H9 (cell line): ENCODE results near the gene LFNG. TPM values are rescaled to one million over a fixed set of nuclear protein-coding genes. Genes with fewer than 3 reads are reported as not detected.

Source experiments
- DNase-seq: peaks from one replicate; pipeline ENCODE4 v3.0.0-alpha.2; 2017
- H2AFZ ChIP-seq: one replicate; pipeline ENCODE4 v1.6.1; 2013; ENCODE audit warnings: mild to moderate bottlenecking, low read length, control low read depth, moderate library complexity
- H2AK5ac ChIP-seq: 2 replicates; pipeline ENCODE4 v1.6.1; 2013; ENCODE audit warnings: low read length, control low read depth, mixed read lengths; ENCODE audit not compliant: insufficient read length
- H2BK120ac ChIP-seq: one replicate; pipeline ENCODE4 v1.6.1; 2013; ENCODE audit warnings: low read depth, mild to moderate bottlenecking, low read length, control low read depth, inconsistent platforms; ENCODE audit not compliant: poor library complexity, severe bottlenecking
- H2BK12ac ChIP-seq: 2 replicates; pipeline ENCODE4 v1.6.1; 2013; ENCODE audit warnings: low read length, control low read depth, mixed read lengths, low read depth; ENCODE audit not compliant: insufficient read length
- H2BK15ac ChIP-seq: 2 replicates; pipeline ENCODE4 v1.6.1; 2013; ENCODE audit warnings: low read depth, low read length, control low read depth
- H2BK20ac ChIP-seq: one replicate; pipeline ENCODE4 v1.6.1; 2013; ENCODE audit warnings: low read depth, mild to moderate bottlenecking, low read length, control low read depth, inconsistent platforms; ENCODE audit not compliant: poor library complexity, severe bottlenecking
- H2BK5ac ChIP-seq: 2 replicates; pipeline ENCODE4 v1.6.1; 2013; ENCODE audit warnings: low read length, control low read depth, mixed read lengths; ENCODE audit not compliant: insufficient read length
- H3K14ac ChIP-seq: 2 replicates; pipeline ENCODE4 v1.6.1; 2013; ENCODE audit warnings: low read length, control low read depth; ENCODE audit not compliant: insufficient read depth
- H3K18ac ChIP-seq: 2 replicates; pipeline ENCODE4 v1.6.1; 2013; ENCODE audit warnings: low read depth, mild to moderate bottlenecking, mixed read lengths, low read length, control low read depth; ENCODE audit not compliant: insufficient read length
- H3K23ac ChIP-seq: 2 replicates; pipeline ENCODE4 v1.6.1; 2013; ENCODE audit warnings: low read length, control low read depth, mixed read lengths, low read depth; ENCODE audit not compliant: insufficient read length
- H3K23me2 ChIP-seq: 2 replicates; pipeline ENCODE4 v1.6.1; 2013; ENCODE audit warnings: low read depth, mild to moderate bottlenecking, mixed read lengths, low read length, control low read depth; ENCODE audit not compliant: insufficient read length, poor library complexity, severe bottlenecking
- H3K27ac ChIP-seq: 2 replicates; pipeline ENCODE4 v1.5.1; 2013; ENCODE audit warnings: low read length, control low read depth, mixed read lengths, low read depth; ENCODE audit not compliant: insufficient read length
- H3K27me3 ChIP-seq: 2 replicates; pipeline ENCODE4 v1.6.1; 2013; ENCODE audit warnings: low read length, control low read depth, inconsistent platforms; ENCODE audit not compliant: insufficient read depth
- H3K4ac ChIP-seq: 2 replicates; pipeline ENCODE4 v1.6.1; 2013; ENCODE audit warnings: low read depth, mild to moderate bottlenecking, control low read depth, inconsistent platforms, low read length, moderate library complexity
- H3K4me1 ChIP-seq: 2 replicates; pipeline ENCODE4 v1.6.1; 2013; ENCODE audit warnings: low read length, control low read depth, inconsistent platforms; ENCODE audit not compliant: insufficient read depth
- H3K4me2 ChIP-seq: 2 replicates; pipeline ENCODE4 v1.6.1; 2013; ENCODE audit warnings: low read length, control low read depth, mixed read lengths; ENCODE audit not compliant: insufficient read length, insufficient read depth
- H3K56ac ChIP-seq: 2 replicates; pipeline ENCODE4 v1.6.1; 2013; ENCODE audit warnings: low read depth, mild to moderate bottlenecking, mixed read lengths, low read length, control low read depth; ENCODE audit not compliant: insufficient read length
- H3K79me1 ChIP-seq: 2 replicates; pipeline ENCODE4 v1.6.1; 2013; ENCODE audit warnings: low read depth, mild to moderate bottlenecking, moderate library complexity, low read length, control low read depth, inconsistent platforms; ENCODE audit not compliant: insufficient read depth, poor library complexity, severe bottlenecking
- H3K79me2 ChIP-seq: 2 replicates; pipeline ENCODE4 v1.6.1; 2013; ENCODE audit warnings: low read length, control low read depth, inconsistent platforms; ENCODE audit not compliant: insufficient read depth
- H3K9ac ChIP-seq: 2 replicates; pipeline ENCODE4 v1.6.1; 2013; ENCODE audit warnings: low read length, control low read depth, mixed read lengths; ENCODE audit not compliant: insufficient read length; ENCODE audit errors: extremely low read depth
- H3K9me3 ChIP-seq: one replicate; pipeline ENCODE4 v1.6.1; 2013; ENCODE audit warnings: low read depth, low read length, inconsistent platforms; ENCODE audit not compliant: control insufficient read depth
- H3T11ph ChIP-seq: one replicate; pipeline ENCODE4 v1.6.1; 2013; ENCODE audit warnings: mild to moderate bottlenecking, low read length, control low read depth, inconsistent platforms
- H4K20me1 ChIP-seq: one replicate; pipeline ENCODE4 v1.6.1; 2013; ENCODE audit not compliant: control insufficient read depth, insufficient read length, insufficient read depth
- H4K5ac ChIP-seq: 2 replicates; pipeline ENCODE4 v1.6.1; 2013; ENCODE audit warnings: low read depth, mild to moderate bottlenecking, mixed read lengths, low read length, control low read depth; ENCODE audit not compliant: insufficient read length
- H4K8ac ChIP-seq: replicated peaks from 2 replicates; pipeline ENCODE4 v1.6.1; 2013; ENCODE audit warnings: low read length, control low read depth, mixed read lengths, low read depth; ENCODE audit not compliant: insufficient read length
- H4K91ac ChIP-seq: 2 replicates; pipeline ENCODE4 v1.6.1; 2013; ENCODE audit warnings: low read depth, mild to moderate bottlenecking, moderate library complexity, mixed read lengths, low read length, control low read depth; ENCODE audit not compliant: insufficient read length
- H3K27ac Mint-ChIP-seq, 3 experiments: 2 replicates in 2 of 3; 3 replicates in 1 of 3; pipeline ENCODE4 v1.8.0; 2020 to 2021; ENCODE audit warnings: mixed read lengths in 3 of 3, mild to moderate bottlenecking in 1 of 3, moderate library complexity in 1 of 3
- H3K27me3 Mint-ChIP-seq: 2 replicates; pipeline ENCODE4 v1.8.0; 2021; ENCODE audit warnings: low read depth, mild to moderate bottlenecking, moderate library complexity, mixed read lengths
- H3K36me3 Mint-ChIP-seq, 3 experiments: 2 replicates in 2 of 3; 3 replicates in 1 of 3; pipeline ENCODE4 v1.8.0; 2020 to 2021; ENCODE audit warnings: low read depth in 3 of 3, mixed read lengths in 3 of 3; ENCODE audit not compliant: insufficient read depth in 1 of 3
- H3K4me1 Mint-ChIP-seq, 2 experiments: 2 replicates each; pipeline ENCODE4 v1.8.0; 2020; ENCODE audit warnings: mixed read lengths in 2 of 2
- H3K4me3 Mint-ChIP-seq, 2 experiments: 2 replicates in 1 of 2; 3 replicates in 1 of 2; pipeline ENCODE4 v1.8.0; 2020 to 2021; ENCODE audit warnings: mild to moderate bottlenecking in 2 of 2, mixed read lengths in 2 of 2, moderate library complexity in 1 of 2
- H3K9me3 Mint-ChIP-seq, 2 experiments: 2 replicates in 1 of 2; 3 replicates in 1 of 2; pipeline ENCODE4 v1.8.0; 2020; ENCODE audit warnings: mild to moderate bottlenecking in 2 of 2, mixed read lengths in 2 of 2, moderate library complexity in 1 of 2
- CTCF ChIP-seq: fragments of 200-600 bp; sonication (generic); conservative IDR thresholded peaks from 3 replicates; pipeline ENCODE4 v1.8.0; 2021; ENCODE audit warnings: antibody characterized with exemption, mild to moderate bottlenecking
- WGBS: extraction: QIAGEN DNeasy Blood & Tissue Kit; methylation state at CpG from one replicate; pipeline ENCODE4 v1.1.7; 2013; ENCODE audit warnings: missing lambda C conversion rate, low lambda C conversion rate, mixed read lengths; ENCODE audit not compliant: insufficient read length; ENCODE audit errors: extremely low coverage; 5-methylcytosine and 5-hydroxymethylcytosine counted together
- total RNA-seq: library from RNA; stranded (reverse); gene quantifications from 2 replicates; pipeline ENCODE4 v1.2.1, GENCODE V29; 2021

The LFNG gene
- total RNA-seq, 1 experiment from 2014 or later = 52.9 TPM

DNA sequence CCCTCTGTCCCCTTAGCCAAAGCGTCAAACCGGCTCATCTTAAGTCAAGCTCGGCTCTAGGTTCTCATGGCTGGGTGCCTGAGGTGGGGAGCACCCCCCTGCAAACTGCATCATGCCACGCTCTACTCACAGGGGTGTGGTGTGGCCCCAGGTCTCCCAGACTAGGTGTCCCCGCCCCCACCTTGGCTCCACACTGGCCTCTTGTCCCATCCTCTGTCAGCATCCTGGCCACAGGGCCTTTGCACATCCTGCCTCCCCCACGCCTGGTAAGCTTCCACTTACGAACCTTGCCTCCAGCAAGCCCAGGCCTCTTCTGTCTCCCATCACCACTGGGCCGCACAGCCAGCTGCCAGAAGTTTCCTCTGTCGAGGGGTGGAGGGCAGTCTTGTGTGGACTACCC is 23.2 kb upstream of the LFNG start:
- no peak overlapping the region for H3K27ac ChIP-seq

More for the DNA sequence above, 23.2 kb upstream of the LFNG start:
- Histone ChIP-seq H4K8ac (no peak overlapping the region), H3T11ph (no peak overlapping the region), H2BK20ac (no peak overlapping the region), H3K23me2 (no peaks in the 10 kb centered on the region), H3K79me2 (no peaks in the 10 kb centered on the region), H3K9me3 (no peaks in the 10 kb centered on the region), H3K9ac (no peak overlapping the region), H2BK15ac (no peak overlapping the region), H2BK120ac (no peak overlapping the region), H4K91ac (no peak overlapping the region), H3K56ac (no peak overlapping the region), H2BK5ac (no peak overlapping the region), H3K14ac (no peak overlapping the region), H3K18ac (no peak overlapping the region), H4K20me1 (peaks cover under 1% of the 10 kb centered on the region), H3K23ac (no peak overlapping the region), H2BK12ac (no peak overlapping the region), H2AK5ac (no peak overlapping the region), H2AFZ (no peak overlapping the region), H3K79me1 (no peaks in the 10 kb centered on the region), H3K4me2 (no peak overlapping the region), H4K5ac (no peak overlapping the region), H3K4me1 (no peaks in the 10 kb centered on the region; the same call in 1 of the 2 replicates), H3K27me3 (no peaks in the 10 kb centered on the region), H3K4ac (no peak overlapping the region)
- WGBS = no CpG with 5 or more reads among the region's 9 CpGs
- Mint-ChIP-seq H3K4me1 (peaks cover 42 to 63% of the 10 kb centered on the region in 2 experiments), H3K27ac (peak overlapping the region in 1 of 3 experiments; percentile 87; a peak in 1 of 7 replicates), H3K4me3 (no peak overlapping the region), H3K36me3 (no peaks in the 10 kb centered on the region; a peak in 2 of 7 replicates), H3K27me3 (no peaks in the 10 kb centered on the region; the same call in none of the 2 replicates), H3K9me3 (peaks cover 3 to 12% of the 10 kb centered on the region in 2 experiments; a peak in 3 of 5 replicates)
- DNase-seq = no peak
- no peak for TF ChIP-seq CTCF
